ENCODE measurements around the gene HAGHL.

Gene HAGHL

DNA sequence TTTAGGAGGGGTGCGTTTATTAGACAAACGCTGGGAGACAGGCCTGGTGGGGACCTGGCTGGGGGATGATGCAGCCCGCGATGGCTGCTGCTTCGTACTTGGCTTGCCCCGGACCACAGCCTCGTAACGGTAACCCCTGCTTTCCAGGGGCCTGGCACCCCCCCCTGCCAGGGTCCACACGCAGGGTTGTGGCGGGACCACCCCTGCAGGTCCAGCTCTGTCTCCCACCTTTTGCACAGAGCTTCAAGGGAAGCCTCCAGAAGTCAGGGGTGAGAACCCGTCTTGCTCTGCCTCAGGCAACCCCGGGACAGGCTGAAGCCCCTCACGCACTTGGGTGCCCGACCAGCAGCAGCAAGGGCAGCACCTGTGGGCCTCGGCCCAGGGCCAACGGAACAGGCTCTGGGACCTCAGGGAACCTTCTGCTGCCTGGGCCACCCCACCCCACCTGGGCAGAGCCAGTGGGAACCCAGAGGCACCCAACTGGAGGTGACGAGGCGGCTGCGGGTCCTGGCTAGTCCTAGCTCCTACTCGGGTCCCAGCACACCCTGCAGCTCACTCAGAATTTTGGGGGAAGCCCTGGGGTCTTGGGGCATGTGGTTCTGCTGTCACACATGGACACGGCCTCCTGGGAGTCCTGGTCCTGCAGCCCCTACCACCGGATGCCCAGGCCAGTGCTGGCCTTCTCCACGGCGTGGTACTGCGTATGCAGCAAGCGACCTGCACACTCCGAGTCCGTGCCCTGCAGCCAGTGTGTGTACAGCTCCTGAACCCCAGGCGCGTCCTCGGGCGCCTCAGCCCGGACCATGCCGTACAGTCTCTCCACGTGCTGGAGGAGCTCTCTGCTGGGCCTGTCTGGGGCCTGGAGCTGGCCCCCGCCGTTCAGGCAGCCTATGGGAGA, 3.1 kb downstream of the HAGHL start:
- TF ChIP-seq OSR1 (CRISPR knock-in tag; IDR thresholded peaks at IDR 0.05) (no peak), ZNF565 (CRISPR knock-in tag; conservative IDR thresholded peaks at IDR 0.05; ENCODE audit: low read depth) (0 out of 2 replicates have a peak, but pooled peaks have one; percentile 26), GLIS3 (CRISPR knock-in tag; IDR thresholded peaks at IDR 0.05) (no peak)
- ATAC-seq = no peak

DNA sequence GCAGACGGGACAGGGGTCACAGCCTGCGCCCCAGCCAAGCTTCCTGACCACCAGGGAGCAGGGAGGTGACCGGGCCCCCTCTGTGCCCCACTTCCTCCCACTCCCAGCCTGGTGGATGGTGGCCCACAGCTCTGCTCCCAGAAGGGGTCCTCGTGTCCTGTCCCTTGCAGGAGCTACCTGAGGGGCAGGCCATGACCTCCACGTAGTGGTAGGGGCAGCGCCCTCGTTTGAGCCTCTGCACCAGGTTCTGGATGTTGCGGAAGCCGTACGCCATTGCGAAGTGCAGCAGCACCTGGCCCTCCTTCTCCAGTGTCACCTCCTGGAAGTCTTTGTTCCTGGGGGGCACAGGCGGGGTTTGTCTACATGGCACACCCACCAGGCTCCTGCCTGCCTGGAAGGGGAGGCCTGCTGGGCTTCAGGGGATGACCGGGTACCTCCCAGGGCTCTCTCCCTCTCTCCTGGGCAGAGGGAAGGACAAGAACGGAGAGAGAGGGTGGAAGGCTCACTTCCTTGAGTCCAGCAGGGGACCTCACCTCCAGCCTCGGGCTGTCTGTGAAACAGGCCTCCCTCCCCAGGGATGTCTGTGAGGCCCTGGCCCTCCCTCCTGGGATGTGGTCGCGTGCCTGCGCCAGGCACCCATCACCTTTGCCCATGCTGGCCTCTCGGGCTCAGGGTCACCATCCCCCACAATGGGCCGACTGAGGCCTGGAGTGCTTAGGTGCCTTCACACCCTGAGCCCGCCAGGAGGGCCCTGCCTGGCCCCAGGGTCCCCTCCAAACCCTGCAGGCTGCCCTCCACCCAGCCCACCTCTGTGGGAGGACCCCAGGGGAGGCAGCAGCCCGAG, 4.0 kb downstream of the HAGHL start:
- ATAC-seq = no peak

DNA sequence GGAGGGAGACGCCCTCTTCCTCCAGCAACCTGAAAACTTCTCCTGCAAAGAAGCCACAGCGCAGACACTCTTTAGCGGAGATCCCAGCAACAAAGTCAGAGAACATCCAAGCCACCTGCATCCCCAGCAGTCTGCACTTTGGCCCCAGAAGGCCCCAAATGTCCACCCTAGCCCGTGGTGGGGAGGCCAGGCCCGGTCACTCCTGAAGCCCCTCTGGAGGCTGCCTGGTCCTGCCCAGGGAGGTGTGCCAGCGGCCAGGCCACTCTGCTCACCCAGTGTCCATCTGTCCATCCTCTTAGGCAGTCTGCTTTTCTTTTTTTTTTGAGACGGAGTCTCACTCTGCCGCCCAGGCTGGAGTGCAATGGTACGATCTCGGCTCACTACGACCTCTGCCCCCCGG, 5.4 kb downstream of the HAGHL start:
- TF ChIP-seq TCF4 (CRISPR knock-in tag; IDR thresholded peaks at IDR 0.05; ENCODE audit: borderline replicate concordance) (no peak), ZFP3 (CRISPR knock-in tag; IDR thresholded peaks at IDR 0.05) (no peak), ZFP30 (CRISPR knock-in tag; IDR thresholded peaks at IDR 0.05) (no peak), BACH2 (CRISPR knock-in tag; IDR thresholded peaks at IDR 0.05; ENCODE audit: borderline replicate concordance) (no peak), ARNTL (CRISPR knock-in tag; IDR thresholded peaks at IDR 0.05; ENCODE audit: borderline replicate concordance, low read depth) (no peak), SNAI2 (CRISPR knock-in tag; IDR thresholded peaks at IDR 0.05) (no peak), CSDC2 (CRISPR knock-in tag; IDR thresholded peaks at IDR 0.05) (no peak), TOX (CRISPR knock-in tag; IDR thresholded peaks at IDR 0.05; ENCODE audit: borderline replicate concordance) (no peak), ISL1 (CRISPR knock-in tag; IDR thresholded peaks at IDR 0.05) (no peak), ZNF70 (CRISPR knock-in tag; IDR thresholded peaks at IDR 0.05) (no peak), ZNF565 (CRISPR knock-in tag; conservative IDR thresholded peaks at IDR 0.05; ENCODE audit: low read depth) (no peak), ZNF8 (CRISPR knock-in tag; IDR thresholded peaks at IDR 0.05) (no peak)
- TF ChIP-seq, protein P1, sequence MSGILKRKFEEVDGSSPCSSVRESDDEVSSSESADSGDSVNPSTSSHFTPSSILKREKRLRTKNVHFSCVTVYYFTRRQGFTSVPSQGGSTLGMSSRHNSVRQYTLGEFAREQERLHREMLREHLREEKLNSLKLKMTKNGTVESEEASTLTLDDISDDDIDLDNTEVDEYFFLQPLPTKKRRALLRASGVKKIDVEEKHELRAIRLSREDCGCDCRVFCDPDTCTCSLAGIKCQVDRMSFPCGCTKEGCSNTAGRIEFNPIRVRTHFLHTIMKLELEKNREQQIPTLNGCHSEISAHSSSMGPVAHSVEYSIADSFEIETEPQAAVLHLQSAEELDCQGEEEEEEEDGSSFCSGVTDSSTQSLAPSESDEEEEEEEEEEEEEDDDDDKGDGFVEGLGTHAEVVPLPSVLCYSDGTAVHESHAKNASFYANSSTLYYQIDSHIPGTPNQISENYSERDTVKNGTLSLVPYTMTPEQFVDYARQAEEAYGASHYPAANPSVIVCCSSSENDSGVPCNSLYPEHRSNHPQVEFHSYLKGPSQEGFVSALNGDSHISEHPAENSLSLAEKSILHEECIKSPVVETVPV (CRISPR knock-in tag; IDR thresholded peaks at IDR 0.05) = no peak
- TF ChIP-seq, protein P2, sequence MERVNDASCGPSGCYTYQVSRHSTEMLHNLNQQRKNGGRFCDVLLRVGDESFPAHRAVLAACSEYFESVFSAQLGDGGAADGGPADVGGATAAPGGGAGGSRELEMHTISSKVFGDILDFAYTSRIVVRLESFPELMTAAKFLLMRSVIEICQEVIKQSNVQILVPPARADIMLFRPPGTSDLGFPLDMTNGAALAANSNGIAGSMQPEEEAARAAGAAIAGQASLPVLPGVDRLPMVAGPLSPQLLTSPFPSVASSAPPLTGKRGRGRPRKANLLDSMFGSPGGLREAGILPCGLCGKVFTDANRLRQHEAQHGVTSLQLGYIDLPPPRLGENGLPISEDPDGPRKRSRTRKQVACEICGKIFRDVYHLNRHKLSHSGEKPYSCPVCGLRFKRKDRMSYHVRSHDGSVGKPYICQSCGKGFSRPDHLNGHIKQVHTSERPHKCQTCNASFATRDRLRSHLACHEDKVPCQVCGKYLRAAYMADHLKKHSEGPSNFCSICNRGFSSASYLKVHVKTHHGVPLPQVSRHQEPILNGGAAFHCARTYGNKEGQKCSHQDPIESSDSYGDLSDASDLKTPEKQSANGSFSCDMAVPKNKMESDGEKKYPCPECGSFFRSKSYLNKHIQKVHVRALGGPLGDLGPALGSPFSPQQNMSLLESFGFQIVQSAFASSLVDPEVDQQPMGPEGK (CRISPR knock-in tag; IDR thresholded peaks at IDR 0.05; ENCODE audit: borderline replicate concordance) = no peak
- TF ChIP-seq, protein P3, sequence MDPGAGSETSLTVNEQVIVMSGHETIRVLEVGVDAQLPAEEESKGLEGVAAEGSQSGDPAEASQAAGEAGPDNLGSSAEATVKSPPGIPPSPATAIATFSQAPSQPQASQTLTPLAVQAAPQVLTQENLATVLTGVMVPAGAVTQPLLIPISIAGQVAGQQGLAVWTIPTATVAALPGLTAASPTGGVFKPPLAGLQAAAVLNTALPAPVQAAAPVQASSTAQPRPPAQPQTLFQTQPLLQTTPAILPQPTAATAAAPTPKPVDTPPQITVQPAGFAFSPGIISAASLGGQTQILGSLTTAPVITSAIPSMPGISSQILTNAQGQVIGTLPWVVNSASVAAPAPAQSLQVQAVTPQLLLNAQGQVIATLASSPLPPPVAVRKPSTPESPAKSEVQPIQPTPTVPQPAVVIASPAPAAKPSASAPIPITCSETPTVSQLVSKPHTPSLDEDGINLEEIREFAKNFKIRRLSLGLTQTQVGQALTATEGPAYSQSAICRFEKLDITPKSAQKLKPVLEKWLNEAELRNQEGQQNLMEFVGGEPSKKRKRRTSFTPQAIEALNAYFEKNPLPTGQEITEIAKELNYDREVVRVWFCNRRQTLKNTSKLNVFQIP (CRISPR knock-in tag; IDR thresholded peaks at IDR 0.05; ENCODE audit: borderline replicate concordance, low read depth) = no peak
- no peak for ATAC-seq

More for the DNA sequence above, 4.0 kb downstream of the HAGHL start:
- no peak for TF ChIP-seq CSDC2 (CRISPR knock-in tag; IDR thresholded peaks at IDR 0.05)
- no peak for TF ChIP-seq TOX (CRISPR knock-in tag; IDR thresholded peaks at IDR 0.05; ENCODE audit: borderline replicate concordance)
- no peak for TF ChIP-seq ZNF70 (CRISPR knock-in tag; IDR thresholded peaks at IDR 0.05)
- TF ChIP-seq BACH2 (CRISPR knock-in tag; IDR thresholded peaks at IDR 0.05; ENCODE audit: borderline replicate concordance) = no peak
- TF ChIP-seq, protein P1 (CRISPR knock-in tag; IDR thresholded peaks at IDR 0.05) = no peak
- TF ChIP-seq ARNTL (CRISPR knock-in tag; IDR thresholded peaks at IDR 0.05; ENCODE audit: borderline replicate concordance, low read depth) = no peak
- TF ChIP-seq RARB (CRISPR knock-in tag; IDR thresholded peaks at IDR 0.05) = no peak
- no peak for TF ChIP-seq ZNF565 (CRISPR knock-in tag; conservative IDR thresholded peaks at IDR 0.05; ENCODE audit: low read depth)
- no peak for TF ChIP-seq TCF4 (CRISPR knock-in tag; IDR thresholded peaks at IDR 0.05; ENCODE audit: borderline replicate concordance)
- TF ChIP-seq ZC3H10 (CRISPR knock-in tag; IDR thresholded peaks at IDR 0.05) = no peak
- no peak for TF ChIP-seq ISL1 (CRISPR knock-in tag; IDR thresholded peaks at IDR 0.05)
- no peak for TF ChIP-seq SNAI2 (CRISPR knock-in tag; IDR thresholded peaks at IDR 0.05)
- TF ChIP-seq ZFP30 (CRISPR knock-in tag; IDR thresholded peaks at IDR 0.05) = no peak
- no peak for TF ChIP-seq OSR1 (CRISPR knock-in tag; IDR thresholded peaks at IDR 0.05)
- TF ChIP-seq GLIS3 (CRISPR knock-in tag; IDR thresholded peaks at IDR 0.05) = no peak

Measured in SK-N-SH treated with all-trans-retinoic acid at 6 μM for 48 hours (cell line).